Measurements from ENCODE around the gene DEGS2.

Gene DEGS2

GRCh38 chr14:100114109-100114765, 45.2 kb downstream of the DEGS2 start:
- Mint-ChIP-seq H3K4me3 (no peak overlapping the region), H3K36me3 (peaks cover 78% of the 10 kb centered on the region)

GRCh38 chr14:100111931-100112704, 47.3 kb downstream of the DEGS2 start:
- CTCF ChIA-PET: interaction anchor here (1.2 to 14.4 kb wide), 3 partner anchors 28 to 130 kb away, joined by 3 to 488 read pairs (median 3); partner anchors contain the start of gene EVL
- Mint-ChIP-seq H3K27ac (peak overlapping the region; percentile 52), H3K4me1 (peaks cover 43% of the 10 kb centered on the region), H3K36me3 (peaks cover 81% of the 10 kb centered on the region), H3K27me3 (no peaks in the 10 kb centered on the region), H3K4me3 (no peak overlapping the region), H3K9me3 (no peaks in the 10 kb centered on the region)
- DNase-seq: no peak

More at GRCh38 chr14:100114109-100114765, 45.2 kb downstream of the DEGS2 start:
- H3K9me3 Mint-ChIP-seq: no peaks in the 10 kb centered on the region
- CTCF ChIA-PET: interaction anchor here (1.0 to 14.4 kb wide), 3 partner anchors 9 to 131 kb away, joined by 4 to 488 read pairs (median 4); partner anchors contain the start of gene EVL
- DNase-seq: no peak
- H3K27ac Mint-ChIP-seq: peak overlapping the region; percentile 60
- H3K27me3 Mint-ChIP-seq: no peaks in the 10 kb centered on the region
- H3K4me1 Mint-ChIP-seq: peaks cover 23% of the 10 kb centered on the region

GRCh38 chr14:100110816-100111215, 48.6 kb downstream of the DEGS2 start:
- H3K4me3 Mint-ChIP-seq: no peak overlapping the region

GRCh38 chr14:100109594-100109955, 49.9 kb downstream of the DEGS2 start:
- CTCF ChIA-PET: interaction anchor here (2.3 to 14.4 kb wide), 4 partner anchors 12 to 127 kb away, joined by 9 to 488 read pairs (median 22); partner anchors contain the start of gene EVL
- H3K36me3 Mint-ChIP-seq: peaks cover 82% of the 10 kb centered on the region

More at GRCh38 chr14:100110816-100111215, 48.6 kb downstream of the DEGS2 start:
- peaks cover 52% of the 10 kb centered on the region for H3K4me1 Mint-ChIP-seq
- CTCF ChIA-PET: interaction anchor here (1.2 to 14.4 kb wide), 2 partner anchors 35 to 129 kb away, joined by 3 to 488 read pairs; partner anchors contain the start of gene EVL
- peaks cover 84% of the 10 kb centered on the region for H3K36me3 Mint-ChIP-seq
- no peaks in the 10 kb centered on the region for H3K27me3 Mint-ChIP-seq
- no peak for DNase-seq
- peak overlapping the region; percentile 33 for H3K27ac Mint-ChIP-seq
- H3K9me3 Mint-ChIP-seq: no peaks in the 10 kb centered on the region

GRCh38 chr14:100108840-100109593, 50.4 kb downstream of the DEGS2 start:
- CTCF ChIA-PET: interaction anchor here (1.2 to 14.4 kb wide), 14 partner anchors 9 to 133 kb away, joined by 3 to 488 read pairs (median 8); partner anchors contain the start of gene EVL
- Mint-ChIP-seq H3K4me3 (no peak overlapping the region), H3K27me3 (no peaks in the 10 kb centered on the region), H3K36me3 (peaks cover 85% of the 10 kb centered on the region), H3K9me3 (no peaks in the 10 kb centered on the region), H3K27ac (peak overlapping the region; percentile 70), H3K4me1 (peaks cover 70% of the 10 kb centered on the region)
- DNase-seq: peak; percentile 19

More at GRCh38 chr14:100109594-100109955, 49.9 kb downstream of the DEGS2 start:
- Mint-ChIP-seq H3K27me3 (no peaks in the 10 kb centered on the region), H3K4me3 (peak overlapping the region; percentile 28), H3K27ac (peak overlapping the region; percentile 70), H3K9me3 (no peaks in the 10 kb centered on the region), H3K4me1 (peaks cover 65% of the 10 kb centered on the region)
- peak; percentile 17 for DNase-seq

- Mint-ChIP-seq H3K36me3 (peaks cover 85% of the 10 kb centered on the region), H3K4me3 (no peak overlapping the region), H3K9me3 (no peaks in the 10 kb centered on the region), H3K27ac (peak overlapping the region; percentile 94), H3K4me1 (peaks cover 77% of the 10 kb centered on the region), H3K27me3 (no peaks in the 10 kb centered on the region)
- peak; percentile 91 for DNase-seq
- CTCF ChIA-PET: interaction anchor here (0.7 to 14.4 kb wide), 20 partner anchors 9 to 134 kb away, joined by 3 to 488 read pairs (median 6); partner anchors contain the start of gene EVL
These were observed 51.2 kb downstream of the DEGS2 start for GRCh38 chr14:100108042-100108825.

GRCh38 chr14:100107236-100107635, 52.2 kb downstream of the DEGS2 start:
- Mint-ChIP-seq H3K4me1 (peaks cover 77% of the 10 kb centered on the region), H3K9me3 (no peaks in the 10 kb centered on the region), H3K4me3 (no peak overlapping the region), H3K27ac (peak overlapping the region; percentile 94), H3K27me3 (no peaks in the 10 kb centered on the region), H3K36me3 (peaks cover 83% of the 10 kb centered on the region)
- peak; percentile 31 for DNase-seq
- CTCF ChIA-PET: interaction anchor here (0.9 to 14.4 kb wide), 16 partner anchors 8 to 125 kb away, joined by 3 to 488 read pairs (median 8); partner anchors contain the start of gene EVL

GRCh38 chr14:100106250-100107112, 53.0 kb downstream of the DEGS2 start:
- peaks cover 81% of the 10 kb centered on the region for H3K36me3 Mint-ChIP-seq
- H3K27ac Mint-ChIP-seq: peak overlapping the region; percentile 94
- no peaks in the 10 kb centered on the region for H3K9me3 Mint-ChIP-seq
- H3K4me1 Mint-ChIP-seq: peaks cover 84% of the 10 kb centered on the region
- H3K27me3 Mint-ChIP-seq: no peaks in the 10 kb centered on the region
- DNase-seq: peak; percentile 72
- CTCF ChIA-PET: interaction anchor here (0.9 to 14.4 kb wide), 5 partner anchors 10 to 123 kb away, joined by 3 to 488 read pairs (median 4); partner anchors contain the start of gene EVL
- H3K4me3 Mint-ChIP-seq: peak overlapping the region; percentile 46

GRCh38 chr14:100105357-100106169, 53.9 kb downstream of the DEGS2 start:
- Mint-ChIP-seq H3K4me1 (peaks cover 92% of the 10 kb centered on the region), H3K36me3 (peaks cover 84% of the 10 kb centered on the region), H3K27ac (peak overlapping the region; percentile 94), H3K27me3 (no peaks in the 10 kb centered on the region), H3K4me3 (peak overlapping the region; percentile 46), H3K9me3 (no peaks in the 10 kb centered on the region)
- CTCF ChIA-PET: interaction anchor here (1.1 to 14.4 kb wide), 7 partner anchors 9 to 88 kb away, joined by 3 to 488 read pairs (median 4); partner anchors contain the start of gene EVL
- peak; percentile 41 for DNase-seq

GRCh38 chr14:100104523-100105300, 54.7 kb downstream of the DEGS2 start:
- CTCF ChIA-PET: interaction anchor here (0.9 to 14.4 kb wide), 7 partner anchors 10 to 122 kb away, joined by 3 to 488 read pairs (median 4); partner anchors contain the start of gene EVL
- Mint-ChIP-seq H3K9me3 (no peaks in the 10 kb centered on the region), H3K4me3 (peak overlapping the region; percentile 48), H3K27me3 (no peaks in the 10 kb centered on the region), H3K4me1 (peaks cover 98% of the 10 kb centered on the region), H3K27ac (peak overlapping the region; percentile 94), H3K36me3 (peaks cover 84% of the 10 kb centered on the region)
- DNase-seq: peak; percentile 36

- CTCF ChIA-PET: interaction anchor here (0.9 to 14.4 kb wide), 6 partner anchors 9 to 121 kb away, joined by 3 to 488 read pairs (median 4); partner anchors contain the start of gene EVL
- no peaks in the 10 kb centered on the region for H3K9me3 Mint-ChIP-seq
- H3K27ac Mint-ChIP-seq: peak overlapping the region; percentile 94
- peaks cover 83% of the 10 kb centered on the region for H3K36me3 Mint-ChIP-seq
- H3K4me3 Mint-ChIP-seq: peak overlapping the region; percentile 48
- peaks cover 98% of the 10 kb centered on the region for H3K4me1 Mint-ChIP-seq
- H3K27me3 Mint-ChIP-seq: no peaks in the 10 kb centered on the region
- DNase-seq: no peak
These were observed 55.5 kb downstream of the DEGS2 start for GRCh38 chr14:100104006-100104352.

Data from activated naive CD4-positive, alpha-beta T cell treated with anti-CD3 and anti-CD28 coated beads, Interleukin-2, amount 10 ng/mL, durations not matched to agents 7 days and 5 days (primary cell).